Astrocyte (in vitro differentiated cells and primary cell): ENCODE measurements around the gene TENM3.

ENCODE experiments used
- CTCF ChIP-seq: IDR thresholded peaks from 2 replicates; pipeline ENCODE4 v1.5.1; 2011; ENCODE audit warnings: low read depth, mild to moderate bottlenecking, inconsistent platforms, low read length, moderate library complexity; ENCODE audit not compliant: insufficient read depth
- EZH2 ChIP-seq: IDR thresholded peaks from 2 replicates; pipeline ENCODE4 v1.6.1; 2012; ENCODE audit warnings: mild to moderate bottlenecking, low read length, inconsistent platforms; ENCODE audit not compliant: insufficient read depth

- TF ChIP-seq CTCF (no peak), EZH2 (no peak)
These were observed 28.1 kb upstream of the TENM3 start for GRCh38 chr4:182215148-182215547.
